Osteocyte (in vitro differentiated cells): ENCODE measurements around the gene HEBP1. TPM values are rescaled to one million over a fixed set of nuclear protein-coding genes. Genes with fewer than 3 reads are reported as not detected.

Experiments
- DNase-seq: peaks from one replicate; pipeline ENCODE4 v3.0.0; 2021; ENCODE audit warnings: mixed read lengths; ENCODE audit not compliant: unreplicated experiment; ENCODE audit errors: extremely low spot score
- H3K27ac Mint-ChIP-seq: one replicate; pipeline ENCODE4 v1.8.0; 2021; ENCODE audit warnings: mild to moderate bottlenecking, mixed read lengths; ENCODE audit not compliant: unreplicated experiment
- H3K27me3 Mint-ChIP-seq: one replicate; pipeline ENCODE4 v1.8.0; 2021; ENCODE audit warnings: mixed read lengths; ENCODE audit not compliant: unreplicated experiment
- H3K36me3 Mint-ChIP-seq: one replicate; pipeline ENCODE4 v1.8.0; 2021; ENCODE audit warnings: mixed read lengths; ENCODE audit not compliant: unreplicated experiment
- H3K4me1 Mint-ChIP-seq: one replicate; pipeline ENCODE4 v1.8.0; 2021; ENCODE audit warnings: mixed read lengths; ENCODE audit not compliant: unreplicated experiment
- H3K4me3 Mint-ChIP-seq: one replicate; pipeline ENCODE4 v1.8.0; 2021; ENCODE audit warnings: mild to moderate bottlenecking, moderate library complexity, mixed read lengths; ENCODE audit not compliant: unreplicated experiment
- H3K9me3 Mint-ChIP-seq: one replicate; pipeline ENCODE4 v1.8.0; 2021; ENCODE audit warnings: mixed read lengths; ENCODE audit not compliant: unreplicated experiment
- total RNA-seq: library from RNA; stranded (reverse); gene quantifications from 2 replicates; pipeline ENCODE4 v1.2.1, GENCODE V29; 2021
- TF ChIP-seq, protein P1 (sequence below): fragments of 200-600 bp; sonication (generic); IDR thresholded peaks from 2 replicates; pipeline ENCODE4 v1.5.0; 2021; ENCODE audit warnings: antibody characterized with exemption, mild to moderate bottlenecking, moderate library complexity

HEBP1 gene
- total RNA-seq, 1 donor from 2014 or later, result 54.8 TPM

DNA sequence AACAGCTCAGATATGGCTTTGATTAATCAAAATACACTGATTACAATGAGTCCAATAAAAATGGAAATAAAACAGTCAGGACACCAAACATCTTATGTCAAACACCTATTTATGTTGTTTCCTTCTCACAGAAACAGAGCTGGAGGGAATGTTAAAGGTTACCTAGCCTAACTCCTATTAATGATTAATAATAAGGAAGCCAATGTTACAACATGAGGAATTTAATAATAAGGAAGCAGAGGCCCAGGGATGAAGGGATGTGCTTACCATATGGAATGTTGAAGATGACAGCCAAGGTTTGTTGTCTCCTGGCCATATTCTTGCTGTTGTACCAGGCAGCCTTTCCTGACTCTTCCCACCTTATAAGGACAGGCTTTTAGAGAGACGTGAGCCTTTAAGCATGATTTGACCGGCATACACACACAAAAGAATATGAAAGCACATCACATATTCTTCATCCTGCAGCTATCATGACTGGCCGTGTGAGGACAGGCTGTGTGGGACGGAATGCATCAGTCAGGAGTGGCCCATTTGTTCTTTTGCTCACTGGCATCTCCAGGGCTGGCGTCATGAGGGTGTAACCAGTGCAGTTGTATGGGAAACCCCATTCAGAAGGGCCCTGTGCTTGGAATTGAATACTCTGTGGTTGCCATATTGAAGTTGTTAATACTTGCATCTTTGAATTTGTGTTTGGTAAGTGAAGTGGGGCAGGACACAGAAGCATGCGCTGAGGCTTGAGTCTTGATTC lies 45.0 kb downstream of the HEBP1 start:
- H3K27ac Mint-ChIP-seq, result no peak overlapping the region
- DNase-seq, result no peak
- H3K9me3 Mint-ChIP-seq, result no peaks in the 10 kb centered on the region
- TF ChIP-seq, protein P1, sequence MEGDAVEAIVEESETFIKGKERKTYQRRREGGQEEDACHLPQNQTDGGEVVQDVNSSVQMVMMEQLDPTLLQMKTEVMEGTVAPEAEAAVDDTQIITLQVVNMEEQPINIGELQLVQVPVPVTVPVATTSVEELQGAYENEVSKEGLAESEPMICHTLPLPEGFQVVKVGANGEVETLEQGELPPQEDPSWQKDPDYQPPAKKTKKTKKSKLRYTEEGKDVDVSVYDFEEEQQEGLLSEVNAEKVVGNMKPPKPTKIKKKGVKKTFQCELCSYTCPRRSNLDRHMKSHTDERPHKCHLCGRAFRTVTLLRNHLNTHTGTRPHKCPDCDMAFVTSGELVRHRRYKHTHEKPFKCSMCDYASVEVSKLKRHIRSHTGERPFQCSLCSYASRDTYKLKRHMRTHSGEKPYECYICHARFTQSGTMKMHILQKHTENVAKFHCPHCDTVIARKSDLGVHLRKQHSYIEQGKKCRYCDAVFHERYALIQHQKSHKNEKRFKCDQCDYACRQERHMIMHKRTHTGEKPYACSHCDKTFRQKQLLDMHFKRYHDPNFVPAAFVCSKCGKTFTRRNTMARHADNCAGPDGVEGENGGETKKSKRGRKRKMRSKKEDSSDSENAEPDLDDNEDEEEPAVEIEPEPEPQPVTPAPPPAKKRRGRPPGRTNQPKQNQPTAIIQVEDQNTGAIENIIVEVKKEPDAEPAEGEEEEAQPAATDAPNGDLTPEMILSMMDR, result no peak
- peaks cover 2% of the 10 kb centered on the region for H3K27me3 Mint-ChIP-seq
- peaks cover 3% of the 10 kb centered on the region for H3K4me1 Mint-ChIP-seq
- no peaks in the 10 kb centered on the region for H3K36me3 Mint-ChIP-seq
- no peak overlapping the region for H3K4me3 Mint-ChIP-seq

DNA sequence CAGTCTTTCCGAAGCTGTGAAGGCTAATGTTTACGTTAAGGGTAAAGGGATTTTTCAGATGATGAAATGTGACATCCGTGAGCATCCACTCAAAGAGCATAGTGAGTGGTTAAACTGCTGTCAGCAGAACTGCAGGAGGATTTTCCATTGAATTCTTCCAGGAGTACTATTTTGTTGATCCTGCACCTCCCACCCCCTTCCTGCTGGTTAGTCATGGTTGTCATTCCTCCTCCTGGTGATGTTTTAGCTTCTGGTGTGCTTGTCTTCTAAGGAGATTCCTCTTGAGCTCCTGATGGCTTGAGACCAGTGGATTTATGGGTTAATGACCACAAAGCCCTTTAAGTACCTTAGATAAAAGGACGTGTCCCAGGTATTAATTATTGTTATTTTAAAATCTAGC lies 45.7 kb downstream of the HEBP1 start:
- DNase-seq, result no peak
- TF ChIP-seq, protein P1, result no peak
- Mint-ChIP-seq H3K4me3 (no peak overlapping the region), H3K4me1 (peaks cover 3% of the 10 kb centered on the region), H3K27me3 (peaks cover 2% of the 10 kb centered on the region), H3K27ac (no peak overlapping the region), H3K9me3 (no peaks in the 10 kb centered on the region), H3K36me3 (no peaks in the 10 kb centered on the region)

DNA sequence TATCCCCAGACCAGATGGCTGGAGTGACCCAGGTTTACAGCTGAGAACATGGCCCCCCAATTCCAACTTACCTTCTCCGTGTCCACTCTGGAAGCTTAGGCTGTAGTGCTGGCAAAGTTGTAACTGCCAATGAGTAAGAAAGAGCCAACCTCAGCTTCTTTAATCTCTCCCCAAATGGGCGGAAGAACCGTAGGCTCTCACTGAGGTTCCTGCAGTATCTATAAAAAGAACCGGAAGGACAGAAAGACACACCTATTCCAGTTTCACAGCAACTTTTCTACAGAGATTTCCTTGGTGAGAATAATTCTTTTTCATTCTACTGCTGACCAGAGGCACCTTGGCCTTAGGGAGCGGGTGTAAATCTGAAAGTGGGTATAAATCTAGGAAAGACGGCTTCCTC lies 48.0 kb downstream of the HEBP1 start, which contains the start of gene GPRC5D:
Gene GPRC5D, minus strand, starts transcription at position 135 of the 400 bp plus-strand sequence. CDS start 1,786 bp downstream, outside the sequence.
- Mint-ChIP-seq H3K4me1 (peaks cover 3% of the 10 kb centered on the region), H3K9me3 (no peaks in the 10 kb centered on the region), H3K27me3 (peaks cover 2% of the 10 kb centered on the region), H3K27ac (no peak within 1 kb of the TSS), H3K36me3 (no peaks in the 10 kb centered on the region), H3K4me3 (no peak within 1 kb of the TSS)
- TF ChIP-seq, protein P1, result no peak
- DNase-seq, result no peak

DNA sequence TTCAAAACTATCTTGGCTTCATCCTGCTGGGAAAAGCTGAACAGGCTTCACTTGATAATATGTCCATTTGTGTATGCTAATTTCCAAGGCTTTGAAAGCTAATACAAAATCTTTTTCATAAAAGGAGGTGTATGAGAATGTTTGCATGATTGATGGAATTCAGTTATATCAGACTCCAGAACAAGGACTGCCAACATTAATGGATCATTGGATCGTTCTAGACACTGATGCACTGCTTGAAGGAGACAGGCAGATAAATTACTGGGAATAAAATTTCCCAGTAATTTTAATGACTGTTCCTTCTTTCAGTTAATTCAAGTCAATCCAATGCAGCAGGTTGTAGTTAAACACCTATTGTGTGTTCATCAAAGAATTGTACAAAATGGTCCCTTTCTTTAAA lies 48.6 kb downstream of the HEBP1 start:
- Mint-ChIP-seq H3K9me3 (no peaks in the 10 kb centered on the region), H3K36me3 (no peaks in the 10 kb centered on the region), H3K4me1 (peaks cover 3% of the 10 kb centered on the region), H3K27me3 (peaks cover 2% of the 10 kb centered on the region), H3K27ac (no peak overlapping the region), H3K4me3 (no peak overlapping the region)
- TF ChIP-seq, protein P1, result no peak
- DNase-seq, result no peak

DNA sequence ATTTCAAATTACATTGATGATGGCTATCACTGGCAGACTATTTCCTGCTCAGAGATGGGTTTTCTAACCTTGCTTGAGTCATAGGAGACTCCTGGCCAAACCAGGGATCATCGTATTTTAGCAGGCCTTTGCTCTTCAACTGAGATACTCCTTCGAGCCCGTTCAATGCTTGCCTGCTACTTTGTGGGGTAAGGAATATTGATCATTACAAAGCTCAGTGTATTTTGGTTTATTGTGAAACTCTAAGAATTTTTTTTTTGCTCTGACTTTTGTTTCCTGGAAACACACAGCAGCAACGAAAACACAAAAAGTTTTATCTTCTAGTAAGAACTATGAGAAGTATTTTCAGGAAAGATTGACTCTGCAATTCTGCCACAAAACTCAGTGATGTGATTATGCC lies 52.2 kb downstream of the HEBP1 start:
- H3K27me3 Mint-ChIP-seq, result peaks cover 3% of the 10 kb centered on the region
- no peak overlapping the region for H3K27ac Mint-ChIP-seq
- no peaks in the 10 kb centered on the region for H3K4me1 Mint-ChIP-seq
- DNase-seq, result no peak
- H3K9me3 Mint-ChIP-seq, result no peaks in the 10 kb centered on the region
- no peaks in the 10 kb centered on the region for H3K36me3 Mint-ChIP-seq
- no peak overlapping the region for H3K4me3 Mint-ChIP-seq
- TF ChIP-seq, protein P1, result no peak
